Neural crest cell (in vitro differentiated cells): ENCODE data around the gene TMC7. TPM values are rescaled to one million over a fixed set of nuclear protein-coding genes. Genes with fewer than 3 reads are reported as not detected.

Source experiments
- DNase-seq: peaks from one replicate; pipeline ENCODE4 v3.0.0; 2021; ENCODE audit warnings: low read depth, mixed read lengths, low spot score
- H3K27ac Mint-ChIP-seq: one replicate; pipeline ENCODE4 v1.8.0; 2021; ENCODE audit warnings: mild to moderate bottlenecking, mixed read lengths; ENCODE audit not compliant: unreplicated experiment
- H3K27me3 Mint-ChIP-seq: 2 replicates; pipeline ENCODE4 v1.8.0; 2021; ENCODE audit warnings: low read depth, mild to moderate bottlenecking, mixed read lengths
- H3K36me3 Mint-ChIP-seq: 2 replicates; pipeline ENCODE4 v1.8.0; 2021; ENCODE audit warnings: low read depth, mild to moderate bottlenecking, mixed read lengths
- H3K4me1 Mint-ChIP-seq: 2 replicates; pipeline ENCODE4 v1.8.0; 2021; ENCODE audit warnings: mixed read lengths
- H3K4me3 Mint-ChIP-seq: one replicate; pipeline ENCODE4 v1.8.0; 2021; ENCODE audit warnings: mild to moderate bottlenecking, mixed read lengths
- H3K9me3 Mint-ChIP-seq: 2 replicates; pipeline ENCODE4 v1.8.0; 2021; ENCODE audit warnings: mixed read lengths
- CTCF ChIP-seq: fragments of 200-600 bp; sonication (generic); conservative IDR thresholded peaks from 2 replicates; pipeline ENCODE4 v1.5.0; 2021; ENCODE audit warnings: antibody characterized with exemption, mild to moderate bottlenecking
- total RNA-seq: library from RNA; stranded (reverse); gene quantifications from 2 replicates; pipeline ENCODE4 v1.2.1, GENCODE V29; 2021

TMC7 gene
- total RNA-seq, 1 donor from 2014 or later, result 3.9 TPM

- Mint-ChIP-seq H3K36me3 (no peaks in the 10 kb centered on the region), H3K27me3 (no peaks in the 10 kb centered on the region), H3K9me3 (no peaks in the 10 kb centered on the region), H3K4me3 (no peak overlapping the region), H3K27ac (no peak overlapping the region), H3K4me1 (peaks cover 9% of the 10 kb centered on the region)
- no peak for DNase-seq
- no peak for TF ChIP-seq CTCF
These were observed 16.9 kb upstream of the TMC7 start for GRCh38 chr16:18966791-18967190.

- H3K9me3 Mint-ChIP-seq, result no peaks in the 10 kb centered on the region
- no peak overlapping the region for H3K4me3 Mint-ChIP-seq
- peak; percentile 93 for DNase-seq
- no peak overlapping the region for H3K27ac Mint-ChIP-seq
- no peaks in the 10 kb centered on the region for H3K27me3 Mint-ChIP-seq
- H3K36me3 Mint-ChIP-seq, result no peaks in the 10 kb centered on the region
- H3K4me1 Mint-ChIP-seq, result peaks cover 9% of the 10 kb centered on the region
- TF ChIP-seq CTCF, result peak; percentile 94
These were observed 14.5 kb upstream of the TMC7 start for GRCh38 chr16:18969050-18969854.

- no peaks in the 10 kb centered on the region for H3K9me3 Mint-ChIP-seq
- H3K27me3 Mint-ChIP-seq, result no peaks in the 10 kb centered on the region
- H3K36me3 Mint-ChIP-seq, result no peaks in the 10 kb centered on the region
- TF ChIP-seq CTCF, result no peak
- no peak for DNase-seq
- no peak overlapping the region for H3K27ac Mint-ChIP-seq
- H3K4me1 Mint-ChIP-seq, result peaks cover 9% of the 10 kb centered on the region
- H3K4me3 Mint-ChIP-seq, result no peak overlapping the region
These were observed 13.9 kb upstream of the TMC7 start for GRCh38 chr16:18969855-18970240.

GRCh38 chr16:18975109-18975508 is 8.6 kb upstream of the TMC7 start:
- Mint-ChIP-seq H3K4me3 (no peak overlapping the region), H3K27me3 (peaks cover 17% of the 10 kb centered on the region), H3K27ac (no peak overlapping the region)

GRCh38 chr16:18979936-18980335 is 3.8 kb upstream of the TMC7 start:
- TF ChIP-seq CTCF, result no peak
- Mint-ChIP-seq H3K27ac (no peak overlapping the region), H3K4me3 (no peak overlapping the region), H3K9me3 (no peaks in the 10 kb centered on the region), H3K36me3 (no peaks in the 10 kb centered on the region), H3K4me1 (peaks cover 5% of the 10 kb centered on the region), H3K27me3 (peaks cover 17% of the 10 kb centered on the region)
- DNase-seq, result no peak

More at GRCh38 chr16:18975109-18975508, 8.6 kb upstream of the TMC7 start:
- no peak for TF ChIP-seq CTCF
- no peaks in the 10 kb centered on the region for H3K36me3 Mint-ChIP-seq
- no peak for DNase-seq
- no peaks in the 10 kb centered on the region for H3K9me3 Mint-ChIP-seq
- no peaks in the 10 kb centered on the region for H3K4me1 Mint-ChIP-seq
